Neural progenitor cell (in vitro differentiated cells): ENCODE results near the gene PSMD3.

Experiments
- EZH2 ChIP-seq: fragments of 200-600 bp; sonication (generic); IDR thresholded peaks from 2 replicates; pipeline ENCODE4 v1.6.1; 2017; ENCODE audit warnings: antibody characterized with exemption, mild to moderate bottlenecking, moderate library complexity
- TF ChIP-seq, protein P1 (sequence below): fragments of 200-600 bp; sonication (generic); IDR thresholded peaks from 2 replicates; pipeline ENCODE4 v1.5.1; 2017; ENCODE audit warnings: antibody characterized with exemption, mild to moderate bottlenecking

- TF ChIP-seq, protein P1, sequence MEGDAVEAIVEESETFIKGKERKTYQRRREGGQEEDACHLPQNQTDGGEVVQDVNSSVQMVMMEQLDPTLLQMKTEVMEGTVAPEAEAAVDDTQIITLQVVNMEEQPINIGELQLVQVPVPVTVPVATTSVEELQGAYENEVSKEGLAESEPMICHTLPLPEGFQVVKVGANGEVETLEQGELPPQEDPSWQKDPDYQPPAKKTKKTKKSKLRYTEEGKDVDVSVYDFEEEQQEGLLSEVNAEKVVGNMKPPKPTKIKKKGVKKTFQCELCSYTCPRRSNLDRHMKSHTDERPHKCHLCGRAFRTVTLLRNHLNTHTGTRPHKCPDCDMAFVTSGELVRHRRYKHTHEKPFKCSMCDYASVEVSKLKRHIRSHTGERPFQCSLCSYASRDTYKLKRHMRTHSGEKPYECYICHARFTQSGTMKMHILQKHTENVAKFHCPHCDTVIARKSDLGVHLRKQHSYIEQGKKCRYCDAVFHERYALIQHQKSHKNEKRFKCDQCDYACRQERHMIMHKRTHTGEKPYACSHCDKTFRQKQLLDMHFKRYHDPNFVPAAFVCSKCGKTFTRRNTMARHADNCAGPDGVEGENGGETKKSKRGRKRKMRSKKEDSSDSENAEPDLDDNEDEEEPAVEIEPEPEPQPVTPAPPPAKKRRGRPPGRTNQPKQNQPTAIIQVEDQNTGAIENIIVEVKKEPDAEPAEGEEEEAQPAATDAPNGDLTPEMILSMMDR = no peak
- no peak for TF ChIP-seq EZH2
These were observed 43.2 kb upstream of the PSMD3 start for GRCh38 chr17:39937447-39937846.
